MCF 10A (cell line): ENCODE data around the gene DLG2. TPM values are rescaled to one million over a fixed set of nuclear protein-coding genes. Genes with fewer than 3 reads are reported as not detected.

Source experiments
- BruUV-seq: library from RNA; stranded (reverse); fragments of 400-500 nt; replicated peaks from 2 replicates; lab custom pipeline; 2021; lab: Mats Ljungman, UMichigan
- CTCF ChIA-PET: fragments of 300-600 bp; sonication (Branson Sonifier 250); formaldehyde crosslinking; extraction: SDS; loops from one replicate; lab custom pipeline; 2021; ENCODE audit warnings: antibody characterized with exemption, inconsistent platforms; lab: Yijun Ruan, JAX
- POLR2A ChIA-PET: fragments of 300-600, 350-650 bp; sonication (Branson Sonifier 250); formaldehyde crosslinking; extraction: SDS; loops from one replicate; lab custom pipeline; 2020; ENCODE audit warnings: antibody characterized with exemption, inconsistent platforms; lab: Yijun Ruan, JAX
- DNase-seq: peaks from one replicate; pipeline ENCODE4 v3.0.0-alpha.2; 2018; ENCODE audit not compliant: unreplicated experiment
- H3K27ac Mint-ChIP-seq: one replicate; pipeline ENCODE4 v1.8.0; 2022; ENCODE audit warnings: mild to moderate bottlenecking, low read depth, mixed read lengths; ENCODE audit not compliant: unreplicated experiment
- H3K27me3 Mint-ChIP-seq: one replicate; pipeline ENCODE4 v1.8.0; 2022; ENCODE audit warnings: mixed read lengths; ENCODE audit not compliant: insufficient read depth, unreplicated experiment
- H3K36me3 Mint-ChIP-seq: one replicate; pipeline ENCODE4 v1.8.0; 2022; ENCODE audit warnings: mild to moderate bottlenecking, moderate library complexity, mixed read lengths; ENCODE audit not compliant: insufficient read depth, unreplicated experiment
- H3K4me1 Mint-ChIP-seq: one replicate; pipeline ENCODE4 v1.8.0; 2022; ENCODE audit warnings: mixed read lengths; ENCODE audit not compliant: insufficient read depth, unreplicated experiment
- H3K4me3 Mint-ChIP-seq: one replicate; pipeline ENCODE4 v1.8.0; 2022; ENCODE audit warnings: mild to moderate bottlenecking, moderate library complexity, mixed read lengths; ENCODE audit not compliant: unreplicated experiment
- H3K9me3 Mint-ChIP-seq: one replicate; pipeline ENCODE4 v1.8.0; 2022; ENCODE audit warnings: mixed read lengths; ENCODE audit not compliant: unreplicated experiment
- intact Hi-C: fragments of 100-400 bp; cut with micrococcal nuclease; formaldehyde crosslinking; loops from 2 replicates; pipeline ENCODE4 v1.14.1; 2022
- total RNA-seq: library from RNA; stranded (reverse); gene quantifications from 2 replicates; pipeline ENCODE4 v1.2.3, GENCODE V29; 2022
- TF ChIP-seq, protein P1 (sequence below): fragments of 200-600 bp; IDR thresholded peaks from one replicate; pipeline ENCODE4 v1.8.0; 2022; ENCODE audit warnings: antibody characterized with exemption, mild to moderate bottlenecking; ENCODE audit not compliant: unreplicated experiment

The DLG2 gene
- total RNA-seq, 1 experiment from 2014 or later = 0.26 TPM

DNA sequence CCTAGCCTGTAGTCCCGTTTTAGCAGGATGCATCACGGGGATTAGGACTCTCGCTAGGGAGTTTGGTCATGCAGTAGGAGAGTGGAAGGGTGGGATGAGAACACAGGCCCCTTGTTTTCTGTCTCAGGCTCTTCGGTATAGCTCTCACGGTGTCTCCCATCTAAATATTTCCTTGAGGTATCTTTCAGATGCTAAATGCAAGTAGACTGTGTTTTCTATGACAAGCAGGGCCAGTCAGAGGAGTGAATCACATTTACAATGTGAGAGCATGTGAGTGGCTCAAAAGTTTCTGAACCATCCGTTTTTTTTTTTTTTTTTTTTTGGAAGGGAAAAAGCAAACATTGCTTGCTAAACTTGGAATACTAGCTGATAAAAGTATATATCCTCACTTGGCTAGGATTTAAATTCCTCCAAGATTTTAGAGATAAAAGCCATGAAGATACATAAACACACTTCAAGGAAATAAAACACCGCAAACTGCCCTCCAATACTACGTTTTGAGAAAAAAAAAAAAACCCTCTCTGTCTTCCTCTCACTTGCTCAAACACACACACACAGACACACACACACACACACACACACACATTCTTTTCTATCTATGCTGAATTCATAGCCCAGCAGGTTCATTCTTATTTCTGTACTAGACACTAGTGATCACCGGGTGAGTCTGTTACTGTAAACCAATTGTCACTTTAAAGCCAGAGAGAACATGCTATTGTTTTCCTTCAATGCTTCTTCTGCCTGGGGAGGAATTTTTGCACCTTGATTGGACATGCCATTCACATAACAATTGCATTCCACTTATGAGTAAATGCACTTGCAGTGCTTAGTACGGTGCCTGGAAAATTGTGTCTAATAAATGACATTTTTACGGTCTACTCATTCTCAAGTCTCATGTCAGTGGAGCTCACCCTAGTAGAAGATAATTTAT is 2116.3 kb downstream of the DLG2 start:
- no peaks in the 10 kb centered on the region for H3K36me3 Mint-ChIP-seq
- peaks cover 31% of the 10 kb centered on the region for H3K27me3 Mint-ChIP-seq
- BruUV-seq = no TSS peak
- no peaks in the 10 kb centered on the region for H3K9me3 Mint-ChIP-seq
- no peak overlapping the region for H3K27ac Mint-ChIP-seq
- DNase-seq = no peak
- peaks cover 4% of the 10 kb centered on the region for H3K4me1 Mint-ChIP-seq
- H3K4me3 Mint-ChIP-seq = no peak overlapping the region
- CTCF ChIA-PET = interaction anchor here (0.6 to 1.5 kb wide), 3 partner anchors 12 to 246 kb away, joined by 3 to 6 read pairs (median 3); no protein-coding TSS in a partner anchor
- POLR2A ChIA-PET = no interaction called here
- TF ChIP-seq, protein P1, sequence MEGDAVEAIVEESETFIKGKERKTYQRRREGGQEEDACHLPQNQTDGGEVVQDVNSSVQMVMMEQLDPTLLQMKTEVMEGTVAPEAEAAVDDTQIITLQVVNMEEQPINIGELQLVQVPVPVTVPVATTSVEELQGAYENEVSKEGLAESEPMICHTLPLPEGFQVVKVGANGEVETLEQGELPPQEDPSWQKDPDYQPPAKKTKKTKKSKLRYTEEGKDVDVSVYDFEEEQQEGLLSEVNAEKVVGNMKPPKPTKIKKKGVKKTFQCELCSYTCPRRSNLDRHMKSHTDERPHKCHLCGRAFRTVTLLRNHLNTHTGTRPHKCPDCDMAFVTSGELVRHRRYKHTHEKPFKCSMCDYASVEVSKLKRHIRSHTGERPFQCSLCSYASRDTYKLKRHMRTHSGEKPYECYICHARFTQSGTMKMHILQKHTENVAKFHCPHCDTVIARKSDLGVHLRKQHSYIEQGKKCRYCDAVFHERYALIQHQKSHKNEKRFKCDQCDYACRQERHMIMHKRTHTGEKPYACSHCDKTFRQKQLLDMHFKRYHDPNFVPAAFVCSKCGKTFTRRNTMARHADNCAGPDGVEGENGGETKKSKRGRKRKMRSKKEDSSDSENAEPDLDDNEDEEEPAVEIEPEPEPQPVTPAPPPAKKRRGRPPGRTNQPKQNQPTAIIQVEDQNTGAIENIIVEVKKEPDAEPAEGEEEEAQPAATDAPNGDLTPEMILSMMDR = no peak
- intact Hi-C loops = no loop called here

DNA sequence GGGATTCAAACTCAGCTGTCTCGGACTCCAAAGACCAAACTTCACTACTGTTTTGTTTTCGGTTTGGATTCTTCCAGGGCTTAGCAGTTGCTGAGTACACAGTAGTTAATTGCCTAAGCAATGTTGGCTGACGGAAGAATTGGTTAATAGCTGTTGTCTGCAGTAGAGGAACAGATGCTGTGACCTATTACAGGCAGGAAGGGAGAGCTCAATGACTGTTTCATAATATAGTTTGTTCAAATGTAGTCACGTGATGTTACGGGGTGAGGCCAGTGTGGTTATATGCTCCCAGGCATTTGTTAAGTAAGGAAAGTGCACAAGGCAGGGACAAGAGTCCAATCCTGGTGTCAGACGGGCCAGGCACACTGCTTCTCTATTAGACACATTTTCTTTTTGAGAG is 2118.3 kb downstream of the DLG2 start:
- Mint-ChIP-seq H3K27me3 (peaks cover 31% of the 10 kb centered on the region), H3K36me3 (no peaks in the 10 kb centered on the region), H3K4me1 (peaks cover 4% of the 10 kb centered on the region), H3K27ac (no peak overlapping the region), H3K9me3 (no peaks in the 10 kb centered on the region), H3K4me3 (no peak overlapping the region)
- intact Hi-C loops = no loop called here
- ChIA-PET POLR2A (no interaction called here), CTCF (interaction anchor here (1.1 to 1.2 kb wide), 2 partner anchors 12 to 307 kb away, joined by 3 read pairs; no protein-coding TSS in a partner anchor)
- DNase-seq = peak; percentile 17
- TF ChIP-seq, protein P1 = no peak
- no TSS peak for BruUV-seq

DNA sequence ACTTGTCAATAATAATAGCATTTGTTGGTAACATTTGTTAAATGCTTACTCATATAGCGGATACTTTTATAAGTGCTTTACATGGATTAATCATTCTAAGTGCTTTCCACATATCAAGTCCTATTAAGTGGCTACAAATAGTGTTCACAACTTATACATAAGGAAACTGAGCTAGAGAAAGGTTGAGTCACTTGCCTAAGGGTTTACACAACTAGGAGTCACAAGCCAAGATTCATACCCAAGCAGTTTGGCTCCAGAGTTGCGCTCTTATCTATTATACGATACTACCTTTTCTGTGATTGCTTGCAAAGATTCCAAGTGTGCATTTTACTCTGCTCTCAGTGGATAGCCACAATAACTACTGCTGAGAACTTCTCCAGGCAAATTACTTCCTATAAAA is 2125.1 kb downstream of the DLG2 start:
- peaks cover 26% of the 10 kb centered on the region for H3K27me3 Mint-ChIP-seq
- DNase-seq = peak; percentile 9
- BruUV-seq = no TSS peak
- ChIA-PET POLR2A (no interaction called here), CTCF (interaction anchor here (0.6 kb wide), 1 partner anchor 726 kb away, joined by 3 read pairs; no protein-coding TSS in a partner anchor)
- H3K4me1 Mint-ChIP-seq = no peaks in the 10 kb centered on the region
- no peaks in the 10 kb centered on the region for H3K9me3 Mint-ChIP-seq
- intact Hi-C loops = no loop called here
- no peaks in the 10 kb centered on the region for H3K36me3 Mint-ChIP-seq
- no peak overlapping the region for H3K27ac Mint-ChIP-seq
- TF ChIP-seq, protein P1 = no peak
- H3K4me3 Mint-ChIP-seq = no peak overlapping the region

DNA sequence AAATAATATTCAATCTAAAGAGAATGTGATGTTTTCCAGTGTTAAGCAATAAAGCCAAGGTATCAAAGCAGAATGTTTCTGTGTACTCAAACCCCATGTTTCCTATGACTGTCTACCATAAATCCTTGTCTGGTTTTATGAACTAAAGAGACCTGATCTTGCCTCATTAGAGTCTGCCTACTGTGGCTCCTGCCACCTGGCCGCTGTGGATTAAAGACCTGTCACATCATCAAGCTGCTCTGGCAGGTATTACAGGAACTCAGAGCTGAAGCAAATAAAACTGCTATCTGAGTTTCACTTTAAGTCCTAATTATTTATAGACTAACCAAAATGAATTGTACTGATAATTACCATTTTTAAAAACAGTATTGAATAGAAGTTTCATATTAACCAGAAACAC is 2133.2 kb downstream of the DLG2 start:
- CTCF ChIA-PET = no interaction called here
- no peaks in the 10 kb centered on the region for H3K36me3 Mint-ChIP-seq
- POLR2A ChIA-PET = interaction anchor here (0.6 kb wide), 1 partner anchor 141 kb away, joined by 3 read pairs; no protein-coding TSS in a partner anchor
- H3K27me3 Mint-ChIP-seq = peaks cover 50% of the 10 kb centered on the region
- H3K9me3 Mint-ChIP-seq = no peaks in the 10 kb centered on the region
- TF ChIP-seq, protein P1 = no peak
- H3K4me3 Mint-ChIP-seq = no peak overlapping the region
- no peak overlapping the region for H3K27ac Mint-ChIP-seq
- H3K4me1 Mint-ChIP-seq = no peaks in the 10 kb centered on the region
- BruUV-seq = no TSS peak
- DNase-seq = no peak
- intact Hi-C loops = no loop called here
